Measurements from ENCODE around the gene AP5S1. TPM values are rescaled to one million over a fixed set of nuclear protein-coding genes. Genes with fewer than 3 reads are reported as not detected.
A peak's percentile ranks its signal among the peaks of the same experiment; 100 is the strongest.

The AP5S1 gene
- total RNA-seq, 1 donor from 2014 or later, result 13.8 TPM

GRCh38 chr20:3876676-3877075 lies 56.3 kb downstream of the AP5S1 start:
- Mint-ChIP-seq H3K36me3 (peaks cover 32% of the 10 kb centered on the region), H3K9me3 (no peaks in the 10 kb centered on the region), H3K27me3 (ENCODE audit: low read depth) (no peaks in the 10 kb centered on the region), H3K4me3 (no peak overlapping the region), H3K27ac (peak overlapping the region; percentile 34), H3K4me1 (peaks cover 6% of the 10 kb centered on the region)
- no peak for TF ChIP-seq CTCF (IDR thresholded peaks at IDR 0.05; ENCODE audit: unreplicated experiment)
- no peak for DNase-seq (ENCODE audit: low spot score in 2 of 2, unreplicated experiment in 2 of 2)

Other genes starting within 250 kb of the AP5S1 start
- not detected in 3 replicates for gene GFRA4, start 157.1 kb upstream of the AP5S1 start, total RNA-seq
- gene ADAM33, start 138.5 kb upstream of the AP5S1 start, total RNA-seq, result 83.0 to 91.1 TPM (median 87.4 TPM) in 3 replicates
- gene SIGLEC1, start 107.9 kb upstream of the AP5S1 start, total RNA-seq, result 0.04 TPM in 1 of 3 replicates, not detected in the others
- 11.5 to 13.0 TPM (median 12.0 TPM) in 3 replicates for gene HSPA12B, start 87.9 kb upstream of the AP5S1 start, total RNA-seq
- gene ADISSP, start 52.8 kb upstream of the AP5S1 start, total RNA-seq, result 24.3 to 26.5 TPM (median 24.9 TPM) in 3 replicates
- 0.27 to 0.40 TPM (median 0.34 TPM) in 3 replicates for gene SPEF1, start 39.1 kb upstream of the AP5S1 start, total RNA-seq
- gene CENPB, start 33.8 kb upstream of the AP5S1 start, total RNA-seq, result 63.0 to 64.2 TPM (median 63.0 TPM) in 3 replicates
- 29.4 to 33.9 TPM (median 29.6 TPM) in 3 replicates for gene CDC25B, start 24.2 kb upstream of the AP5S1 start, total RNA-seq
- gene MAVS, start 26.3 kb downstream of the AP5S1 start, total RNA-seq, result 37.1 to 38.3 TPM (median 37.3 TPM) in 3 replicates
- gene PANK2, start 68.8 kb downstream of the AP5S1 start, total RNA-seq, result 48.3 to 52.5 TPM (median 48.7 TPM) in 3 replicates
- gene RNF24, start 195.0 kb downstream of the AP5S1 start, total RNA-seq, result 45.5 to 50.6 TPM (median 47.0 TPM) in 3 replicates